DOHH2 (cell line): ENCODE results near the gene DDR1.
A peak's percentile ranks its signal among the peaks of the same experiment; 100 is the strongest.

Experiments used
- H3F3A ChIP-seq: fragments of 200-600 bp; sonication (generic), shearing (Covaris generic); 2 replicates; pipeline ENCODE4 v1.6.0; 2016; ENCODE audit warnings: antibody characterized with exemption, mild to moderate bottlenecking; ENCODE audit not compliant: control insufficient read depth, insufficient read depth
- H3K27ac ChIP-seq: fragments of 200-600 bp; sonication (generic); 2 replicates; pipeline ENCODE4 v1.5.1; 2014; ENCODE audit warnings: low read depth, mild to moderate bottlenecking, low read length, moderate library complexity
- H3K27me3 ChIP-seq: fragments of 200-600 bp; sonication (generic); 2 replicates; pipeline ENCODE4 v1.6.1; 2014; ENCODE audit warnings: mild to moderate bottlenecking, low read length, mixed read lengths; ENCODE audit not compliant: control insufficient read depth
- H3K36me3 ChIP-seq: fragments of 200-600 bp; sonication (generic); 2 replicates; pipeline ENCODE4 v1.6.1; 2014; ENCODE audit warnings: mild to moderate bottlenecking, low read length, moderate library complexity, mixed read lengths; ENCODE audit not compliant: control insufficient read depth
- H3K4me1 ChIP-seq: fragments of 200-600 bp; sonication (generic); 2 replicates; pipeline ENCODE4 v1.6.1; 2014; ENCODE audit warnings: mild to moderate bottlenecking, low read length, mixed read lengths; ENCODE audit not compliant: control insufficient read depth
- H3K4me2 ChIP-seq: fragments of 200-600 bp; sonication (generic); 2 replicates; pipeline ENCODE4 v1.6.0; 2014; ENCODE audit warnings: mild to moderate bottlenecking, low read length, moderate library complexity
- H3K4me3 ChIP-seq: fragments of 200-600 bp; sonication (generic); 2 replicates; pipeline ENCODE4 v1.5.1; 2014; ENCODE audit warnings: mild to moderate bottlenecking, low read length, mixed read lengths
- H3K79me2 ChIP-seq: fragments of 200-600 bp; sonication (generic); 2 replicates; pipeline ENCODE4 v1.6.1; 2014; ENCODE audit warnings: mild to moderate bottlenecking, low read length, mixed read lengths; ENCODE audit not compliant: control insufficient read depth
- H3K9me2 ChIP-seq: fragments of 200-600 bp; sonication (generic); replicated peaks from 2 replicates; pipeline ENCODE4 v1.6.1; 2014; ENCODE audit warnings: mild to moderate bottlenecking, low read length, mixed read lengths; ENCODE audit not compliant: control insufficient read depth
- H3K9me3 ChIP-seq: fragments of 200-600 bp; sonication (generic); 2 replicates; pipeline ENCODE4 v1.6.1; 2014; ENCODE audit warnings: antibody characterized with exemption, low read length, mixed read lengths; ENCODE audit not compliant: control insufficient read depth, insufficient read depth
- H4K20me1 ChIP-seq: fragments of 200-600 bp; sonication (generic); 2 replicates; pipeline ENCODE4 v1.6.0; 2014; ENCODE audit warnings: low read depth, mild to moderate bottlenecking, antibody characterized with exemption, low read length, moderate library complexity; ENCODE audit not compliant: control insufficient read depth, insufficient read depth
- CTCF ChIP-seq: fragments of 200-600 bp; sonication (generic); IDR thresholded peaks from one replicate; pipeline ENCODE4 v1.5.1; 2014; ENCODE audit warnings: antibody characterized with exemption, mild to moderate bottlenecking, low read depth, low read length; ENCODE audit not compliant: poor library complexity, severe bottlenecking
- EZH2phosphoT487 ChIP-seq: fragments of 200-600 bp; sonication (generic); IDR thresholded peaks from 2 replicates; pipeline ENCODE4 v1.6.1; 2017; ENCODE audit warnings: borderline replicate concordance, mild to moderate bottlenecking, antibody characterized with exemption, low read length, moderate library complexity, mixed read lengths

DDR1 gene

DNA sequence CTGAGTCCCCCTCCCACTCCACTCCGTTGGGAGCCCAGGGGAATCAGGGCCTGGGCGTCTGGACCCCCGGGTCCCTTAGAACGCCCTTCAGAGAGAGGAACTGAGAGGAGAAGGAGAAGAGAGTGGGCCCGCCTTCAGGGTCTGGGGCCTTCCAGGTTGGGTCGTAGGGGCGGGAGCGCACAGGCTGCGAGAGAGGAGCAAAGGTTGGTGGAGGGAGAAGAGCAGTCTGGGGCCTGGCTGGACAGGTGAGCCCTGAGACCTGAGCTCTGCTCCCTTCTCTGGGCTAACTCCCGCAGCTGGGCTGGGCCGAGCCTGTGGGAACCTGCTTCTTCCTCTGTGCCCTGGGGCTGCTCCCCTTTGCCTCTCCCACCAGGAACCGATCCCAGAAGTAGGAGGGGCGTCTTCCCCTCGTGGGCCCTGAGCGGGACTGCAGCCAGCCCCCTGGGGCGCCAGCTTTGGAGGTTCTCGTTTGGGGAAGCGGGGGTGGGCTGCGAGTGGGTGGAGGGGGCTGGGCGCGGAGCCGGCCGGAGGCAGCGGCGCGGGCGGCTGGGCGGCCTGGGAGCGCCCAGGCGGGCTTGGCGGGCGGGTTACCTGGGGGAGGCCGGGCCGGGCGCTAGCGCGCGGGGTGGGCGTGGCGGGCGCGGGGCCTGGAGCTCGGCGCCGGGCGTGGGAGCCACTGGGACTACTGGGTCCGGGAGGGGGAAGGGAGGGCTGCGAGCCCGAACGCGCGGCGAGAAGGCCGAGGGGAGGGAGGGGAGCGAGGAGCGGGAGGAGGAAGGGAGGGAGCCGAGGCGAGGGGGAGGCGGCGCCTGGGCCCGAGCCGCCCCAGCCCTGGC lies at the start of gene DDR1:
Gene DDR1, plus strand, starts transcription at position 835 of the 836 bp plus-strand sequence. CDS start 4,211 bp downstream, outside the sequence.
- no peaks in the 10 kb centered on the region for H3K27me3 ChIP-seq
- peaks cover 15% of the 10 kb centered on the region for H3F3A ChIP-seq
- H3K4me2 ChIP-seq: peak within 1 kb of the TSS; percentile 98
- H3K79me2 ChIP-seq: peaks cover 21% of the 10 kb centered on the region
- peak within 1 kb of the TSS; percentile 78 for H3K4me3 ChIP-seq
- no peaks in the 10 kb centered on the region for H3K36me3 ChIP-seq
- no peaks in the 10 kb centered on the region for H3K9me3 ChIP-seq
- peaks cover 63% of the 10 kb centered on the region for H3K4me1 ChIP-seq
- TF ChIP-seq CTCF: no peak
- TF ChIP-seq EZH2phosphoT487: no peak
- H3K9me2 ChIP-seq: no peaks in the 10 kb centered on the region
- H3K27ac ChIP-seq: peak within 1 kb of the TSS; percentile 97
- peaks cover 4% of the 10 kb centered on the region; the same call in 1 of the 2 replicates for H4K20me1 ChIP-seq

- Histone ChIP-seq H3K4me2 (no peak overlapping the region), H3K36me3 (no peaks in the 10 kb centered on the region), H3K9me2 (no peaks in the 10 kb centered on the region), H3K27ac (no peak overlapping the region), H3K79me2 (no peaks in the 10 kb centered on the region), H3K27me3 (peaks cover 7% of the 10 kb centered on the region; the same call in 1 of the 2 replicates), H3K4me1 (peaks cover 30% of the 10 kb centered on the region), H3F3A (peaks cover 5% of the 10 kb centered on the region; the same call in 1 of the 2 replicates), H3K9me3 (no peaks in the 10 kb centered on the region), H3K4me3 (no peak overlapping the region), H4K20me1 (no peaks in the 10 kb centered on the region)
- TF ChIP-seq CTCF (no peak), EZH2phosphoT487 (no peak)
Measured at GRCh38 chr6:30834646-30835045, 49.7 kb upstream of the DDR1 start.

- no peaks in the 10 kb centered on the region for H4K20me1 ChIP-seq
- TF ChIP-seq EZH2phosphoT487: no peak
- TF ChIP-seq CTCF: no peak
- peaks cover 7% of the 10 kb centered on the region; the same call in 1 of the 2 replicates for H3K27me3 ChIP-seq
- H3K27ac ChIP-seq: no peak overlapping the region
- H3K9me2 ChIP-seq: no peaks in the 10 kb centered on the region
- H3K9me3 ChIP-seq: no peaks in the 10 kb centered on the region
- peaks cover 5% of the 10 kb centered on the region; the same call in 1 of the 2 replicates for H3F3A ChIP-seq
- no peaks in the 10 kb centered on the region for H3K36me3 ChIP-seq
- H3K4me2 ChIP-seq: no peak overlapping the region
- no peaks in the 10 kb centered on the region for H3K79me2 ChIP-seq
- peaks cover 23% of the 10 kb centered on the region for H3K4me1 ChIP-seq
- H3K4me3 ChIP-seq: no peak overlapping the region
Measured at GRCh38 chr6:30835576-30835975, 48.7 kb upstream of the DDR1 start.
